SH-SY5Y (cell line): ENCODE measurements around the gene SMNDC1.

Experiments used
- GATA2 ChIP-seq: IDR thresholded peaks from 2 replicates; pipeline ENCODE4 v1.6.1; 2011; ENCODE audit warnings: mild to moderate bottlenecking, low read depth, low read length
- GATA3 ChIP-seq: IDR thresholded peaks from 2 replicates; pipeline ENCODE4 v1.6.1; 2011; ENCODE audit warnings: low read depth, mild to moderate bottlenecking, low read length, moderate library complexity

GRCh38 chr10:110348336-110348735, 43.6 kb upstream of the SMNDC1 start:
- no peak for TF ChIP-seq GATA3
- TF ChIP-seq GATA2, result no peak
